Activated gamma-delta T cell treated with anti-CD3 and anti-CD28 coated beads, Interleukin-2, amount 50 U/mL, for 16 hours (primary cell): ENCODE data around the gene PCDHB3.
"Not testable (repeated sequence)": the region's sequence is repeated elsewhere in the genome, so short reads cannot be mapped to it uniquely, and the experiment has no call there.

Source experiments
- DNase-seq: peaks from one replicate; pipeline ENCODE4 v3.0.0-alpha.2; 2020; ENCODE audit warnings: low read depth

The PCDHB3 gene

DNA sequence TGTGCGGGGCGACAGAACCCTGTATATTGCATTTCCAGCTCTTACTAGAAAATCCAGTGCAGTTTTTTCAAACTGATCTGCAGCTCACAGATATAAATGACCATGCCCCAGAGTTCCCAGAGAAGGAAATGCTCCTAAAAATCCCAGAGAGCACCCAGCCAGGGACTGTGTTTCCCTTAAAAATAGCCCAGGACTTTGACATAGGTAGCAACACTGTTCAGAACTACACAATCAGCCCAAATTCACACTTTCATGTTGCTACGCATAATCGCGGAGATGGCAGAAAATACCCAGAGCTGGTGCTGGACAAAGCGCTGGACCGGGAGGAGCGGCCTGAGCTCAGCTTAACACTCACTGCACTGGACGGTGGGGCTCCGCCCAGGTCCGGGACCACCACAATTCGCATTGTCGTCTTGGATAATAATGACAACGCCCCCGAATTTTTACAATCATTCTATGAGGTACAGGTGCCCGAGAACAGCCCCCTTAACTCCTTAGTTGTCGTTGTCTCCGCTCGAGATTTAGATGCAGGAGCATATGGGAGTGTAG lies 35.5 kb downstream of the PCDHB3 start:
- DNase-seq = no peak

DNA sequence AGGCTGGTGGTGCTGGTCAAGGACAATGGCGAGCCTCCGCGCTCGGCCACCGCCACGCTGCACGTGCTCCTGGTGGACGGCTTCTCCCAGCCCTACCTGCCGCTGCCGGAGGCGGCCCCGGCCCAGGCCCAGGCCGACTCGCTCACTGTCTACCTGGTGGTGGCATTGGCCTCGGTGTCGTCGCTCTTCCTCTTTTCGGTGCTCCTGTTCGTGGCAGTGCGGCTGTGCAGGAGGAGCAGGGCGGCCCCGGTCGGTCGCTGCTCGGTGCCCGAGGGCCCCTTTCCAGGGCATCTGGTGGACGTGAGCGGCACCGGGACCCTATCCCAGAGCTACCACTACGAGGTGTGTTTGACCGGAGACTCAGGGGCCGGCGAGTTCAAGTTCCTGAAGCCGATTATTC lies 37.1 kb downstream of the PCDHB3 start:
- DNase-seq = not testable (repeated sequence)

DNA sequence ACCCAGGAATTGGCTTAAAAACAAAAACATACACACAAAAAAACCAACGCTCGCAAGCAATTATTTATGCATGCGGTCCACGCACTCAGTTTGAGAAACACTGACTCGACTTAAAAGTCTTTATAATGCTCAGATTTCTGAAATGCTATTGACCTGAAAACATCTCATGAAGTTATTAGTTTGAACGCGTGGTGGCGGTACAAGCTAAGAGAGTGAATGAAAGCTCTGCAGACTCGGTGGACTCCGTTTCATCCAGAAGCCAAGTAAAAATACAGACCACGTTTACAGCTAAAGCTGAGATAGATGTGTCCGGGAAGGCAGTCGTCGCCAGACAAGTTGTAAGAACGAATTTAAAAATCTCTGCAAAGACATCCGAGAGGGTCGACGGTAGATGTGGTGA lies 49.5 kb downstream of the PCDHB3 start, which contains the start of gene PCDHB6:
TSS of gene PCDHB6 (plus strand) at position 246 of the 400 bp plus-strand sequence. CDS start 201 bp downstream, outside the sequence.
- DNase-seq = no peak

DNA sequence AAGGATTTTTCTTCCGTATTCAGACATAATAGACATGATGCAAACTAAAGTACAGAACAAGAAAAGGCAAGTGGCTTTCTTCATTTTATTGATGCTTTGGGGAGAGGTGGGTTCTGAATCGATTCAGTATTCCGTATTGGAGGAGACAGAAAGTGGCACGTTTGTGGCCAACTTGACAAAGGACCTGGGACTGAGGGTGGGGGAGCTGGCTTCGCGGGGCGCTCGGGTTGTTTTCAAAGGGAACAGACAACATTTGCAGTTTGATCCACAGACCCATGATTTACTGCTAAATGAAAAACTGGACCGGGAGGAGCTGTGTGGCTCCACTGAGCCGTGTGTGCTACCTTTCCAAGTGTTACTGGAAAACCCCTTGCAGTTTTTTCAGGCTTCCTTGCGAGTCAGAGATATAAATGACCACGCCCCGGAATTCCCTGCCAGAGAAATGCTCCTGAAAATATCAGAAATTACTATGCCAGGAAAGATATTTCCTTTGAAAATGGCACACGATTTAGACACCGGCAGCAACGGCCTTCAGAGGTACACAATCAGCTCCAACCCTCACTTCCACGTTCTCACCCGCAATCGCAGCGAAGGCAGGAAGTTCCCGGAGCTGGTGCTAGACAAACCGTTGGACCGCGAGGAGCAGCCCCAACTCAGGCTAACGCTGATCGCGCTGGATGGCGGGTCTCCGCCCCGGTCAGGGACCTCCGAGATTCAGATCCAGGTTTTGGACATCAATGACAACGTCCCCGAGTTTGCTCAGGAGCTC lies 50.1 kb downstream of the PCDHB3 start:
- DNase-seq = no peak

DNA sequence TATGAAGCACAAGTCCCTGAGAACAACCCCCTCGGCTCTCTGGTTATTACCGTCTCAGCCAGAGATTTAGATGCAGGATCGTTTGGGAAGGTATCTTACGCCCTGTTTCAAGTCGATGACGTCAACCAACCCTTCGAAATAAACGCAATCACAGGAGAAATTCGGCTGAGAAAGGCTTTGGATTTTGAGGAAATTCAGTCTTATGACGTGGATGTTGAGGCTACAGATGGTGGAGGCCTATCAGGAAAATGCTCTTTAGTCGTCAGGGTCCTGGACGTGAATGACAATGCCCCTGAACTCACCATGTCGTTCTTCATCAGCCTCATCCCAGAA lies 50.7 kb downstream of the PCDHB3 start:
- DNase-seq = no peak

- not testable (repeated sequence) for DNase-seq
Measured at GRCh38 chr5:141151632-141152031, 51.4 kb downstream of the PCDHB3 start.

- not testable (repeated sequence) for DNase-seq
Measured at GRCh38 chr5:141152096-141152495, 51.8 kb downstream of the PCDHB3 start.
